Measurements from ENCODE around the gene ADAMTSL5.
"Not testable (repeated sequence)": the region's sequence is repeated elsewhere in the genome, so short reads cannot be mapped to it uniquely, and the experiment has no call there.

Gene ADAMTSL5

GRCh38 chr19:1524287-1524971 lies 11.6 kb upstream of the ADAMTSL5 start:
- Histone ChIP-seq H3K4me3 (no peak overlapping the region), H4K20me1 (no peaks in the 10 kb centered on the region)

GRCh38 chr19:1523412-1524286 lies 10.8 kb upstream of the ADAMTSL5 start, which contains the start of gene PLK5:
TSS of gene PLK5 (plus strand) at chr19:1524077. CDS start at chr19:1526997, 2,920 bp downstream.
- Histone ChIP-seq H4K20me1 (no peaks in the 10 kb centered on the region), H3K36me3 (no peaks in the 10 kb centered on the region), H3K4me2 (no peak within 1 kb of the TSS), H3K9me3 (no peaks in the 10 kb centered on the region), H3K27ac (no peak within 1 kb of the TSS), H3K4me3 (no peak within 1 kb of the TSS), H3K27me3 (peaks cover 28% of the 10 kb centered on the region), H3K4me1 (peaks cover 27% of the 10 kb centered on the region), H3K9ac (no peak within 1 kb of the TSS)
- TF ChIP-seq Cebpa-rat (IDR thresholded peaks at IDR 0.05) = no peak

More at GRCh38 chr19:1524287-1524971, 11.6 kb upstream of the ADAMTSL5 start:
- H3K27me3 ChIP-seq = peaks cover 28% of the 10 kb centered on the region
- no peak overlapping the region for H3K9ac ChIP-seq
- no peak overlapping the region for H3K4me2 ChIP-seq
- no peak for TF ChIP-seq Cebpa-rat (IDR thresholded peaks at IDR 0.05)
- H3K4me1 ChIP-seq = peaks cover 27% of the 10 kb centered on the region
- H3K27ac ChIP-seq = no peak overlapping the region
- no peaks in the 10 kb centered on the region for H3K36me3 ChIP-seq
- no peaks in the 10 kb centered on the region for H3K9me3 ChIP-seq

GRCh38 chr19:1522838-1523237 lies 10.0 kb upstream of the ADAMTSL5 start:
- H3K27ac ChIP-seq = no peak overlapping the region
- TF ChIP-seq Cebpa-rat (IDR thresholded peaks at IDR 0.05) = no peak
- H3K9ac ChIP-seq = no peak overlapping the region
- peaks cover 27% of the 10 kb centered on the region for H3K4me1 ChIP-seq
- H3K36me3 ChIP-seq = no peaks in the 10 kb centered on the region
- H3K4me2 ChIP-seq = peak overlapping the region; percentile 2; the same call in 1 of the 2 replicates
- H3K4me3 ChIP-seq = no peak overlapping the region
- H4K20me1 ChIP-seq = no peaks in the 10 kb centered on the region
- no peaks in the 10 kb centered on the region for H3K9me3 ChIP-seq
- H3K27me3 ChIP-seq = peaks cover 28% of the 10 kb centered on the region

GRCh38 chr19:1522061-1522460 lies 9.2 kb upstream of the ADAMTSL5 start:
- no peak overlapping the region for H3K9ac ChIP-seq
- H3K27ac ChIP-seq = no peak overlapping the region
- H3K36me3 ChIP-seq = no peaks in the 10 kb centered on the region
- no peaks in the 10 kb centered on the region for H4K20me1 ChIP-seq
- H3K4me3 ChIP-seq = no peak overlapping the region
- peaks cover 27% of the 10 kb centered on the region for H3K4me1 ChIP-seq
- no peak for TF ChIP-seq Cebpa-rat (IDR thresholded peaks at IDR 0.05)
- H3K9me3 ChIP-seq = no peaks in the 10 kb centered on the region
- H3K4me2 ChIP-seq = peak overlapping the region; percentile 74
- H3K27me3 ChIP-seq = peaks cover 28% of the 10 kb centered on the region

- TF ChIP-seq Cebpa-rat (IDR thresholded peaks at IDR 0.05) = no peak
- Histone ChIP-seq H3K27me3 (peaks cover 28% of the 10 kb centered on the region), H3K27ac (no peak overlapping the region), H4K20me1 (no peaks in the 10 kb centered on the region), H3K9ac (no peak overlapping the region), H3K36me3 (no peaks in the 10 kb centered on the region), H3K9me3 (no peaks in the 10 kb centered on the region), H3K4me3 (no peak overlapping the region), H3K4me2 (peak overlapping the region; percentile 74), H3K4me1 (peaks cover 27% of the 10 kb centered on the region)
Observed at GRCh38 chr19:1521636-1522035, 8.8 kb upstream of the ADAMTSL5 start.

- peak overlapping the region; percentile 77 for H3K4me2 ChIP-seq
- no peaks in the 10 kb centered on the region for H4K20me1 ChIP-seq
- H3K9me3 ChIP-seq = no peaks in the 10 kb centered on the region
- no peak overlapping the region for H3K27ac ChIP-seq
- peaks cover 22% of the 10 kb centered on the region for H3K27me3 ChIP-seq
- no peak for TF ChIP-seq Cebpa-rat (IDR thresholded peaks at IDR 0.05)
- H3K4me1 ChIP-seq = peaks cover 27% of the 10 kb centered on the region
- no peaks in the 10 kb centered on the region for H3K36me3 ChIP-seq
- H3K4me3 ChIP-seq = no peak overlapping the region
- no peak overlapping the region for H3K9ac ChIP-seq
Observed at GRCh38 chr19:1520203-1520780, 7.5 kb upstream of the ADAMTSL5 start.

- H3K36me3 ChIP-seq, H3K27ac ChIP-seq, H3K9ac ChIP-seq, H4K20me1 ChIP-seq, H3K4me3 ChIP-seq, H3K9me3 ChIP-seq: not testable (repeated sequence)
- peaks cover 27% of the 10 kb centered on the region for H3K4me1 ChIP-seq
- peak overlapping the region; percentile 77 for H3K4me2 ChIP-seq
- peaks cover 17% of the 10 kb centered on the region for H3K27me3 ChIP-seq
Observed at GRCh38 chr19:1519802-1520201, 7.0 kb upstream of the ADAMTSL5 start.

- Histone ChIP-seq H3K36me3 (no peaks in the 10 kb centered on the region), H3K9me3 (no peaks in the 10 kb centered on the region), H3K4me1 (peaks cover 27% of the 10 kb centered on the region), H3K4me3 (no peak overlapping the region), H3K27ac (no peak overlapping the region), H4K20me1 (no peaks in the 10 kb centered on the region), H3K9ac (no peak overlapping the region), H3K4me2 (no peak overlapping the region), H3K27me3 (peaks cover 12% of the 10 kb centered on the region)
- TF ChIP-seq Cebpa-rat (IDR thresholded peaks at IDR 0.05) = no peak
Observed at GRCh38 chr19:1518471-1518870, 5.7 kb upstream of the ADAMTSL5 start.

GRCh38 chr19:1516395-1516753 lies 3.6 kb upstream of the ADAMTSL5 start:
- H3K4me3 ChIP-seq = no peak overlapping the region
- no peaks in the 10 kb centered on the region for H3K9me3 ChIP-seq
- H4K20me1 ChIP-seq = peaks cover 8% of the 10 kb centered on the region
- no peak overlapping the region for H3K9ac ChIP-seq
- no peaks in the 10 kb centered on the region for H3K36me3 ChIP-seq
- H3K4me2 ChIP-seq = no peak overlapping the region
- TF ChIP-seq Cebpa-rat (IDR thresholded peaks at IDR 0.05) = no peak
- peaks cover 31% of the 10 kb centered on the region for H3K4me1 ChIP-seq
- no peak overlapping the region for H3K27ac ChIP-seq
- peaks cover 24% of the 10 kb centered on the region for H3K27me3 ChIP-seq
